Skeletal muscle cell (primary cell): ENCODE results near the gene KIAA1958.
"Not testable (repeated sequence)": the region's sequence is repeated elsewhere in the genome, so short reads cannot be mapped to it uniquely, and the experiment has no call there.

ENCODE experiments used
- DNase-seq: peaks from one replicate; pipeline ENCODE4 v3.0.0-alpha.2; 2010; ENCODE audit warnings: low read depth
- H3K4me3 ChIP-seq: 2 replicates; pipeline ENCODE4 v1.5.1; 2011; ENCODE audit warnings: low read depth, mild to moderate bottlenecking, control low read depth, low read length, moderate library complexity

KIAA1958 gene

DNA sequence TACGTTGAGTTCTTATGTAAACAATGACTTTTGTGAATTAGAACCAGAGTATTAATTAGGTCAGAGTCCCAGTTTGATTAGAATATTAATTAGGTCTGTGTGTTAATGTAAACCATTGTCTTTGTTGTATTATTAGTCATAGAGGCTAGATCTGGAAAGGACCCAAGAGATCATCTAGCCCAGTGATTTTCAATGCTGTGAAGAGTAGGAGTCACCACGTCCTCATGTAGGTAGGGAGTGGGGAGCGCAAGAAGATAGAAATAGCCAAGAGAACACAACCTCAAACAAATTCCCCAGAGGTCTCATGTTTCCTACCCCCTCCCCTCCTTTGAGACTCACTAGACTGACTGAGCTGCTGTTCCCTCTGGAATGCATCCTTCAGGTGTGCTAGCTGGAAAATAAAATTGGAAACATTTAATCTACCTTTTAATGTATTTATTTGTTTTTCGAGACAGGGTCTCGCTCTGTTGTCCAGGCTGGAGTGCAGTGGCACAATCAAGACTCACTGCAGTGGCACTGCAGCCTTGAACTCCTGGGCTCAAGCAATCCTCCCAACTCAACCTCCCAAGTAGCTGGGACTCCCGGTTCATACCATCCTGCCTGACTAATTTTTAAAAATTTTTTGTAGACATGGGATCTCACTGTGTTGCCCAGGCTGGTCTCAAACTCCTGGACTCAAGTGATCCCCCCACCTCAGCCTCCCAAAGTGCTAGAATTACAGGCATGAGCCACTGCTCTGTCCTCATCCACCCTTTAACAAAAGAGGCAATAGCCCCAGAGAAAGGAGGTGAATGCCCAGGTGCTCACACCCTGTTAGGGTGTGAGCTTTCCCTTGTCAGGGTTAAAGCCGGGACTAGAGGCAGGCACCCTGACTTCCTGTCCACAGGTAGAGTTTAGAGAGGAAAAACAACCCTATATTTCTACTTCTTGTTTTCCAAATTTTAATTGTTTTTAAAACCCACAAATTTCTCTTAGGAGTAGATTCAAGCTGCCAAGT, 138.4 kb downstream of the KIAA1958 start:
- no peak overlapping the region for H3K4me3 ChIP-seq
- DNase-seq = no peak

DNA sequence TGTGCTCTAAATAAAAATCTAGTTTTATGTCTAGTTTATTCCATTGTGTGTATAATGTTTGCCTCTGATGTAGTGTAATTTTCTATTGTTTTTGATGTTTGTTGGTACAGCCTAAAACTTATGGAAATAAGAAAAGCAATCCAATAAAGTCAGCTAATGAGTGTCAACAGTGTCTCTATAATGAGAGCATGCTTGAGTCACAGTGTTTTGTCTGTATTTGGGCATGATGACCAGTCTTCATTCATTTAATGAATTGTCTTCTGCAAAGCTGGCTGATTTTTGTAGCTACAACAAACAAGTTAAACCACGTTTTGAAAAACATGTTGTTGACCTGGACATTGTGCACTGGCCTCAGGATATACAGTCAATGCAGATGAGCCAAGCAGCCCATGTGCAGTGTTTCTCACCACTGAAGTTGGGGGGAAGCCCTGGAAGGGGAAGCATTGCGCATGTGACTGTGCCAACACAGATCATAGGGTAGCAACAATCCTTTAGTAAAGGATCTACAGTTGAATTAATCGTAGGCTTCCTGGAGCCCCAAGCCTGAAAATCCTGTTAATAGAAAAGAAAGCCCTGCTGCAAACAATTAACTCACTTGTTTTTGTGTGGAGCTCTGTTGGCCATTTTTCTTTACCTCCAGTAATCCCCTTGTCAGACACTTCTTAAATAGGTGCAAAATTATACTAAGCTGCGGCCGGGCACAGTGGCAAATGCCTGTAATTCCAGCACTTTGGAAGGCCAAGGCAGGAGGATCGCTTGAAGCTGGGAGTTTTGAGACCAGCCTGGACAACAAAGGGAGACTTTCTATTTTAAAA, 143.3 kb downstream of the KIAA1958 start:
- no peak for DNase-seq
- H3K4me3 ChIP-seq = no peak overlapping the region

DNA sequence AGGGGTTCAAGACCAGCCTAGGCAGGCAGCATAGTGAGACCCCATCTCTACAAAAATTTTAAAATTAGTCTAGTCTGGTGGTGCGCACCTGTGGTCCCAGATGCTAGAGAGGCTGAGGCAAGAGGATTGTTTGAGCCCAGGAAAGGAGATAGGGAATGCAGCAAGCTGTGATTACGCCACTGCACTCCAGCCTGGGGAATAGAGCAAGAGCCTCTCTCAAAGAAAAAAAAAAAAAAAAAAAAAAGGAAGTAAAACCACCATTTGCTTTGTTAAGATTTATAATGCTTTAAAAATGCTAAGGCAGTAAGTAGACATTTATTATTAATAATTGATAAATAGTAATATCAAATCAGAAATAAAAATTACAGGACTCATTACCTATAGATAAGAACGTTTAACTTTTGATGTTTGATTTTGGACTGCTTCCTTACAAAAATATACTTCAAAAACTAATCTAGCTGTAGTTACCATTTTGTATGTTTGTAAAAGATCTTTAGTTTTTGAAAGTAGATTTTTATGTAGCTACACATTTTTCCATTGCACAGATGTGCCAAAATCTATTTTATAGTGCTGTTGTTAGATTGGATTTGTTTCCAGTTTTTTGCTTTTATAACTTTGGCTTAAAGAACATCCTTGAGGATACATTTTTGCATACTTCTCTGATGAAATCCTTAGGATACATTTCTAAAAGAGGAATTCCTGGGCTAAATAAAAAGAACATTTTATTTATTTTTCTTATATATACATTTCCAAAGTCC, 144.9 kb downstream of the KIAA1958 start:
- DNase-seq = no peak
- no peak overlapping the region for H3K4me3 ChIP-seq

DNA sequence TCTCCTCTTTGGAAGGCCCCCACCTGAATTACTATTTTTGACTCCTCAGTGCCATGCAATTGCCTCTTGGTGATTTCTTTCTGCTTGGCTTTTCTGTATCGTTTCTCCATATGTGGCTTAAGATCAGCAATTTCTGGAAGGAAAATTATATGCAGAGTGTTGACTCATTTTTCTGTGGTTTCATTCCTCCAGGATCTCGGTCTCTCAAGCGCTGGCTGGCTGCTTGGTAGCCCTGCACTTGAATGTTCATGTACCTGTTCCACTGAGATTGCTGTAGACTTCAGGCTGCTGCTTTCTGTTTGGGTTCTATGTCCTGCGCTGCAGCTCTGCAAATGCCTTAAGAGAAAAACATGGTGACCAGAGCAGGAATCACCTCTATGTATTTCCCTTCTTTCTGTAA, 153.7 kb downstream of the KIAA1958 start:
- H3K4me3 ChIP-seq = no peak overlapping the region
- DNase-seq = no peak

DNA sequence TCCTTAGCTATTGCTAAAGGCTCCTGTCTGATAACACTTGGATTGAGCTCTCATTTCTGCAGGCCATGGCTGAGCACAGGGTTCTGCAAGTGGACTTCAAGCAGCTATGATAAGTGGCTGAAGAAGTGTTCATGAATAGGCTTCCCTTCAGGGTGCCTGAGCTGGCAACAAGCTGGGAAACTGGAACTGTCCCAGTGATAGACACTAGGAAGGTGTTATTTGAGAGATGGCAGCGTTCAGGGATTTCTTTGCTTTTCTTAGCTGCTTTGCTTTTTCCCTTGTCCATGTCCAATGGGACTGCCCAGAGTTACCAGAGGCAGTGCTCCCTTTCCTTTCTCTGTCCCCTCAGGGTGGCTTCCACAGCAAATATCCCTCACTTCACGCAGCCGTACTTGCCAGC, 155.5 kb downstream of the KIAA1958 start:
- DNase-seq = no peak
- H3K4me3 ChIP-seq = no peak overlapping the region

DNA sequence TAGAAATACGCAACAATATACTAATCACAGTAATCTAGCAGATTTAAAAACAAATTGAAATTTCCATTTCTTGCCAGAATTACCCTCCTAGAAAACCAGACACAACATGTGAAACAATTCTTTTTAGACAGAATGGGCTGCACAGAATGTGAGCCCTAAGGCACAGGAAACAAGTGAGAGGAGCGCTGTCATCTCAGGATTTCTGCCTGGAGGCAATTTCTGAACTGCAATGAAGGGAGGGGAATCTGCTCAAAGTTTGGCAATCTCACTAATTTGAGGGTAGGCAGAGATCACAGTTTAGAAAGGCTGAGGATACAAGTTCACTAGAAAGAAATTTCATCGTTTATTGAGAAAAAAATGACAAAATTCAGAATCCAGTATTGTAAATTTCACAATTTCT, 161.0 kb downstream of the KIAA1958 start:
- DNase-seq = no peak
- no peak overlapping the region for H3K4me3 ChIP-seq

DNA sequence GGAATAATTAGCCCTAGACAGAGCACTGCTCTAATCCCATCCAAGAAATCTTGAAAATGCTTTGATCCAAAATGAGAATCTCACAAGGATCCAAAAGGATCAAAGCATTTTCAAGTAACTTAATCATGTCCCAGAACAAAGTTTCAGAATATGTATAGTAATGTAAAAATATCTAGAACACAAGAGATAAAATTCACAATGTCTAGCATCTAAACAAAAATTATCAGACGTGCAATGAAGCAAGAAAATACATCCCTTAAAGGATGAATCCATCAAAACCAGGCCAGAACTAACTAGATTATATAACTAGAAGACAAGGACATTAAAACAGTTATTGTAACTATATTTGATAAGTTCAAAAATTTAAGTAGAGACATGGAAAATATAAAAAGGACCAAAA, 162.0 kb downstream of the KIAA1958 start:
- no peak for DNase-seq
- no peak overlapping the region for H3K4me3 ChIP-seq

DNA sequence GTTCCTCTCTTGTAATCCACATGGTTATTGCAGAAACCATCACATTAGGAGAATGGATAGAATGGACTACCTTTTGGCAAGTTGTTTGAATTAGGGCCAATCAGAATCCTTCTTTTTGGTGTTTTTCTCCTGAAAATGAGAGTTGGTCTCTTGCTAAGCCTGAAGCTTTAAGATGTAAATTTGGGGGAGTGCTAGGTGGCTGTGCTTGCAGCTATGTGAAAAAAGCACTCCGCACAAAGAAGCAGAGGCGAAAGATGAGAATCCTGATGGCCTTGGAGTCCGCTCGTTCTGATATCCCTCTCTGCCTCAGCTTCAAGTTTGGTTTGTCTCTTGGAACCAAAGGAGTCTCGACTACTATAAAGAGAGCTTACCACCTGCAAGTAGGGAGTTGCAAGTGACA, 167.7 kb downstream of the KIAA1958 start:
- no peak overlapping the region for H3K4me3 ChIP-seq
- DNase-seq = no peak

DNA sequence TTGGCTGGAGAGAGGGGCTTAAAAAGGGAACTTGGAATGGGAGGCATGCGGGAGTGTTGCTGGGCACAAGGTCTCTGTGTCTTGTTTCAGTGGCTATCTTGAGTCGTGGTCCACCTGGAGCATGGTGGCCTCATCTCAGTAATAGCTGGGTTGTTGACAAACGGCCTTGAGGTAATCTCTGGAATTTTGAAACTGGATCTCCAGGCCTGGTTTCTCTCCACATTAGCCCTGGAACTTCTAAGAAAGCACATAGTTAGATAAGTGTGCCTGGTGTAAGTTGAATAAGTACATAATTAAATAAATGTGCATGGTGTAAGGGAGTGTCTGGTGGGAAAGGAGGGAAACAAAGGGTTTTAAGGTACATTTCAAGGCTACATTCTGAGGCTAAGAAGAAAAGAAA, 169.0 kb downstream of the KIAA1958 start:
- no peak for DNase-seq
- H3K4me3 ChIP-seq = no peak overlapping the region

DNA sequence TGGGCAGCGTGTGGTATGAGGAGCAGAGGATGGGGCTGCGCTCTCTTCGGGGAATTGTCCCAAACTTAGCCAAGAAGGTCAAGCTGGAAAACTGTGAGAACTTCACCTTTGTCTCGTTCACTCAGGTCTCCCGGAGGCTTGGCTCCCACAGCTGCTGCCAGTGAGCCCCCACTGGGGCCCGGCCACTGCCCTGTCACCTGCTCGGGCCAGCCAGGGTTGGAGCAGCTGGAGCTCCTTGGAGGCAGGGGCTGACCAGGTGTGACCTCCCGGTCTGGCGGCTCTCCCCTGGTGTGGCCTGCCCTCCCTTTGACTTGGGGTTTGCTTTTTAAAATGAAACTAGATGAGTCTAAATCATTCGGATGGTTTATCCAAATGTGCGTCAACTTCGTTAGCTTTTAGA, 173.3 kb downstream of the KIAA1958 start:
- H3K4me3 ChIP-seq = no peak overlapping the region
- DNase-seq = no peak

DNA sequence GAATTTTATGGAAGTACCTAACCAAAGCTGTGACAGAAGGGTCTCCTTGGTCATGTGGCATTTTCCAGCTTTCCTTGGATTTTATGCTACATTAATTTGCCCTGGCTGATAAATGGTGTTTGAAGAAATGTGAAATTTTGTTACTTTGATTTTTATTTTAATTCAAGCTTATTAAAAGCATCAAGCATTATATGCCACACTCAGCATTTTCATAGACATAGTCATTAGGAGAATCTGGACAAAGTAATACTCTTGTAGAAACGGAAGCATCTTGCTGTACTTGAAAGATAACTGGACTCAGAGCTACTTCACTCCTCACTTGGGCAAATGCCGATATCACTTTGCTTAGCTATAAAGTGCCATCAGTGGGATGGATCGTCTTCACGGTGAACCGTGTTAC, 177.1 kb downstream of the KIAA1958 start:
- no peak for DNase-seq

DNA sequence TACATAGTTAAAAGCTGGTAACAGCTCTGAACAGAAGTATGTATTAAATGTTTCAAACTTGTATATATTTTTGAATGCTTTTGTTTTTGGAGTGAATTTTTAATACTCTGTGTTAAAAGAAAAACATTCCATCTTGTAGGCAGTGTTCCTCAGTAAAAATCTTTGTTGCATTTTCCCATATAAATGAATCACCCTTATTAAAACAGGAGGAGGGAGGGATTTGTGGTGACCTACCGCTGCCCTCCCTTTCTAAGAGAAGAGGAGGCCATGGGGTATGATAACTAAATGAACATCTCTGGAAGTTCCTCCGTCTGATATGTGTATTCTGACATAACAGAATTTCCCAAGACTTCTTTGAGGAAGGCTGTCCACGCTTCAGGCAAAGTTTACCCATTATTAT, 177.9 kb downstream of the KIAA1958 start:
- H3K4me3 ChIP-seq = no peak overlapping the region
- no peak for DNase-seq

More for the DNA sequence above, 177.1 kb downstream of the KIAA1958 start:
- H3K4me3 ChIP-seq = no peak overlapping the region

DNA sequence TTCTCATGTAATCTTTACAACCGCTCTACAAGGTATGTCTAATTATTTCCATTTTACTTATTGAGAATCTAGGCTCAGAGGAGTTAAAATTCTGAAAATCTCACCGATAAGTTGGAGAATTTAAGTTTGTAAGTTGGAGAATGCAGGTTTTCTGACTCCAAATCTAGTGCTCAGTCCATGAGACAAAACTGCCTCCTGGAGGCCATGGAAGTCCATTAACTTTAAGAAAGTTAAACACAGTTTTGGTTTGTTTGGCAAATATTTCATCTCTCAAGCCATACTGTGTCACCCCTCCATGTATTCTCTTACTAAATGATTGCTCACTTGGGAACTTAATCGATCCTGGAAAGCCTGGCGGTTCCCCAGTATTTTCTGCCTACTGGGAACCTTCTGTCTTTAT, 178.7 kb downstream of the KIAA1958 start:
- no peak for DNase-seq
- no peak overlapping the region for H3K4me3 ChIP-seq

DNA sequence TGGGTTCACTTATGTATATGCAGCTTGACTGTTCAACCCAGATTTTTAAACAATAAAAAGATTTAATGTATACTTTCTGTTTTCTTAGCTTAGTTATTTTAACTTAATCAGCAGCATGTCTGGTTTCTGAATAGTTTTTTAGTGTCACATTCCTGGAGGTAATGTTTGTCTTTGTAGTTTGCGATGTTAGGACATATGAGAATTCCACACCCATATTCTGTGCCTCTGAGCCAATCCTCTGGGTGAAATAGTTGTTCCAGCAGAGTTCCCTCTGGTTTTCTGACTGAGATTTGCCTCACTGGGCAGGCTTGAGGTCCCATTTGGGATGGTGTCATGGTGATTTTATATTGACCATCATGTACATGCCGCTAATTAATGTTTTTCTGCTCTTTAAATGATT, 182.7 kb downstream of the KIAA1958 start:
- no peak overlapping the region for H3K4me3 ChIP-seq
- no peak for DNase-seq

DNA sequence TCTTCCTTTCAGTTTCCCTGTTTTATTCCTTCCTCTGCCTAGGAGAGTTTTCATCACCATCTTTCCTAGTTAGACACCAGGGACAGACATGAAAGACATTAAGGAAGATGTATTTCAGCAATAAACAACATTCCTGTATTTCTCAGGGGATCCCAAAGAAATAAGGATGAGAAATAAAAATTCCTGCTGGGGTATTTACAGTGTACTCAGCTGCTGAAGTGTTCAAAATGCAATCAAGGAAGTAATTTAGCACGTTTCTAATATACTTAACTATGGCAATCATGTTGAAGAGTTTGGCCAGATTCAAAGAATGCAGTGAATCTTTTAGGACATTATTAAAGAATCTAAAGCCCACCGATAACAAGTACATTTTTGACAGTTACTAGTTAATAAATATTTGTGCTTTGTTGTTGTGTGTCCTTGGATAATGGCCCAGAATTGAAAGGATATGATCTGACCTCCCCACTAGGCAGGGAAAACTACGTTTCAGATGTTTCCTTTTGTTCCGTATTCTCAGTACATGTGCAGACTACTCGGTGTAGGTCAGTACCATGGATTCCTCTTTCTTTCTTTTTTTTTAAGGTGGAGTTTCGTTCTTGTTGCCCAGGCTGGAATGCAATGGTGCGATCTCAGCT, 184.5 kb downstream of the KIAA1958 start:
- no peak overlapping the region for H3K4me3 ChIP-seq
- no peak for DNase-seq

DNA sequence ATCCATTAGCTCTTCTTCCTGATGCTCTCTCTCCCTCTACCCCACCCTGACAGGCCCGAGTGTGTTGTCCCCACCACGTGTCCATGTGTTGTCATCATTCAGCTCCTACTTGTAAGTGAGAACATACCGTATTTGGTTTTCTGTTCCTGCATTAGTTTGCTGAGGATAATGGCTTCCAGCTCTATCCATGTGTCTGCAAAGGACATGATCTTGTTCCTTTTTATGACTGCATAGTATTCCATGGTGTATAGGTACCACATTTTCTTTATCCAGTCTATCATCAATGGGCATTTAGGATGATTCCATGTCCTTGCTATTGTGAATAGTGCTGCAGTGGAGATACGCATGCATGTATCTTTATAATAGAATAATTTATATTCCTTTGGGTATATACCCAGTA, 186.6 kb downstream of the KIAA1958 start:
- not testable (repeated sequence) for H3K4me3 ChIP-seq

DNA sequence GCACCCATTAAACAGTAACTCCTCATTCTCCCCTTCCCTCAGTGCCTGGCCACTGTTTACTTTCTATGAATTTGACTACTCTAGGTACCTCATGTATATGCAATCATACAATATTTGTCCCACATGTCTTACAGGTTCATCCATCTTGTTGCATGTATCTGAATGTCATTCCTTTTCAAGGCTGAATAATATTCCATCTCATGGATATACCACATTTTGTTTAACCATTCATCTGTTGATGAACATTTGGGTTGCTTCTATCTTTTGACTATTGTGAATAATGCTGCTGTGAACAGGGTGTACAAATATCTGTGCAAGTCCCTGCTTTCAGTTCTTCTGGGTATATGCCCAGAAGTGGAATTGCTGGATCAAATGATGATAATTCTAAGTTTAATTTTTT, 190.4 kb downstream of the KIAA1958 start:
- no peak for DNase-seq
- no peak overlapping the region for H3K4me3 ChIP-seq

More for the DNA sequence above, 186.6 kb downstream of the KIAA1958 start:
- not testable (repeated sequence) for DNase-seq

DNA sequence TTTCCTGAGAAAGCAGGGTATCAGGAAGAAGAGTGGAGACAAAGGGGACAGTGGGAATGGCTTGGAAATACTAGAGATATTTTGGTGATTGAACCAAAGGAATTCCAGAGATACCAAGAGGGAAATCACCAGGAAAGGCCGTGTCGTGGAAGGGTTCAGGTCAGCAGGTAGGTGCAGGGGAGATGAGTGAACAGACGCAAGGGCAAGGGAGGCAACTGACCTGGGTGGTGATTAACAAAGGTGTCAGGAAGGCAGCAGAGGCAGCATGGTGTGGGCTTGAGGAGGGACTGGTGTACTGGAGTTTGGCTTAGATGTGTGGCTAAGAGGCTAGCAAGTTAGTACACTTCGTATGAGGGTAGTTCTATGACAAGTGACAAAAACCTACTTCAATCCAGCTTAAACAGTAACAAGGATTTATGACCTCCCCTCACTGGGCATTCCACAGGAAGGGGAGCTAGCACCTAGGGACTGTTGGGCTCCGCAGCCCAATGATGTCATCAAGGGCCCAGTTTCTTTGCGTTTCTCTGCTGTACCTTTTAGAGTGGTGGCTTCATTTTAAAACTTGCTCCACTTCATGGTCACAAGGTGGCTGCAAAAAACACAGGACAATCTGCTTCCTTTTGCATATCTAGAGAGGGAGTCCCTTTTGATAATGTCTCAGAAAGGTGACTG, 194.2 kb downstream of the KIAA1958 start:
- DNase-seq = no peak
- H3K4me3 ChIP-seq = no peak overlapping the region
